ENCODE measurements around the gene PPDPF.
"Not testable (repeated sequence)": the region's sequence is repeated elsewhere in the genome, so short reads cannot be mapped to it uniquely, and the experiment has no call there.

PPDPF gene

GRCh38 chr20:63553251-63553932 is 32.8 kb downstream of the PPDPF start:
- no peak for DNase-seq

DNA sequence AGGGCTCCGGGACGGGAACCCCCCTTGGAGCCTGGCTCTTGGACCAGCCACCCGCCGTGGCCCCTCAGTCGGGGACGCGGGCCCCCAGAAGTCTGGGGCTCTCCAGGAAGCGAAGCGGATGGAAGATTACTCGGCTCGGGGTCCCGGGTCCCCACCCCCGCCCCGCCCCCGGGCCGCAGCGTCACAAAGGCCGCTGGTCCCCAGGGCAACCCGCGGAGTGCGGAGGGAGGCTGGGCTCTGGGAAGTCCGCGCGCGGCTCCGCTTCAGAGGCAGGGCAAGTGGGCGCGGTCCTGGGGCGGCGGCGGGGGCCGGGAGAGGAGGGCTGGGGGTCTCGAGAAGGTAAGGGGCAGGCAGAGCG is 33.3 kb downstream of the PPDPF start, which contains the start of gene FNDC11:
FNDC11 (plus strand) TSS at position 227 of the 358 bp plus-strand sequence. CDS start 1,505 bp downstream, outside the sequence.
- DNase-seq: no peak

DNA sequence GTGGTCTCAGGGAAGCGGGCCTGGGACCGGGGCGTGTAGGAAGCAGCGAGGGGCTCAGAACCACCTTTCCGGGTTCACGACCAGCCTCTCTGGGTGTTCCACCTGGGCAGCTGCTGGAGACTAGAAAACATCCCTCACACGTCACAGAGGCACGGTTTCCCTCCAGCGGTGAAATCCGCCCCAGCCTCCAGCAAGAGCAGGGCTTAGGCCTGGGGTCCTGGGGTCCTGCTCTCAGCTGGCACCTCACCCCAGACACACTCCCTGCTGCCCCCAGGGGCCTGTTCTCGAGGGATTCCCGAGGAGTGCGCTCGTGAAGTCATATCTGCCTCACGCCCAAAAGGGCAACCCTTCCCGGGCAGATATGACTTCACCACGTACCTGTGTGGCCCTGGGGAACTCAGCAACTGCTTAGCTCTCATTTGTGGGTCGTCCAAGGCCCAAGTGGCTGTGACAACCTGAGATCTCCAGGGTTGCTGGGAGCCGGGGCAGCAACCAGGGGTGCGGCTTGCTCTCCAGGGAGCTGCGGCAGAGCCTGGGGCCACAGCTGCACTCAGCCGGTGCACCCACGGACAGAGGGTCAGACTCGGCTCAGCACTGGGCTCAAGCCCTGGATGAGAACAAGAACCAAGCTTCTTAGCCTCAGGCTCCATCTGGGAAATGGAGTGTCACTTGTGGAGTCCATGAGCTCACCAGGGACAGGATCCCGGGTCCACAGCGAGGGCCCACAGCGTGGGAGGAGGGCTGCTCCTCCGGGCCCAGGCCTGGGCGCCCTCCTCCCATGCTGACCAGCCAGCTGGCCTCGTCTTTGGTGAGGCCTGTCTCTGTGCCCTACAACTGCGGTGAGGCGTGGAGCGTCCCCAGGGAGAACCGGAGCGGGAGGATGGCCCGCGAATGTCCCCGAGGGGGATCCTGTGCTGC is 34.1 kb downstream of the PPDPF start:
- no peak for DNase-seq

GRCh38 chr20:63555661-63556381 is 35.3 kb downstream of the PPDPF start:
- DNase-seq: no peak

DNA sequence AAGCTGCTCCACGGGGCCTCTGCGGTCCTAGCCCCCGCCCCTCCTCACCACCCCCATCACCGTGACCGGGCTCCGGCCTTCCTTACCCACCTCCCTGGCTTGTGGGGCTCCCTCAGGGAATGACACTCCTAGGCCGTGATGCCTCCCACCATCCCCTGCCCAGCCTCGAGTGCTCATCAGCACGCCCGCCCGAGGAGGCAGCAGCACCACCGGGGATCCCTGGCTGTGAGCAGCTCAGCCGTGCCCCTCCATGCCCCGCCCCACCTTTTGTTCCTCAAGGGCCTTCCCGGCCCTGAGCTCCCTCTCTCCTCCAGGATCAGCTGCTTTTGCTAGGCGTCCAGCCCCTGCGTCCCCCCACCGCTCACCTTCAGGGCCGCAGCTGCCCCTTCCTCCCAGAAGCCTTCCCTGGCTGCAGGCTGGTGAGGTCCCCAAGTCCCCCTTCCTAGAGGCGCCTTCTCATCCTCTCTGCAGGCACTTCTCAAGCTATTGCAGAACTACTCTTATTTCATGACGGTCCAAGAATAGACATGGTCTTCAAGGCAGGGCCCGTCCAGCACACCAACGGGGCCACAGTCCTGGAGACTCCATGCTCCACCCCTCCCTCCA is 36.4 kb downstream of the PPDPF start:
- DNase-seq: no peak

DNA sequence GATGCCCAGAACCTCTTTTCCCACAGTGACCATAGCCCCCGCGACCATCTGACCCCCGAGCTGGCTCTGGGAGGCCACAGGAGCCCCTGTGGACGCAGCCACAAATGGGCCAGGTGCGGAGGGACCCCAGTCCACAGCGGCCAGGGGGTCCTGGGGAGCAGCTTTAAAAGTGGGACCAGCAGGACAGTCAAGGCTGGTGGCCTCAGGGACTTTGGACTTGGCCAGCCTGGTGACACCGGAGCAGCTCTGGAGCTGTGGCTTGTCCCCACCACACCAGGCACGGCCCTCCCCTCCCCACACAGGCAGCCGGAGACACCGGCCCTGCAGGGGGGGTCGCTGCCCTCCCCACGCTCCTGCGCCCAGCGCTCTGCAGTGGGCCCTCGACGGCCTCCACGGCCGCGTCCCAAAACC is 36.9 kb downstream of the PPDPF start:
- DNase-seq: no peak

DNA sequence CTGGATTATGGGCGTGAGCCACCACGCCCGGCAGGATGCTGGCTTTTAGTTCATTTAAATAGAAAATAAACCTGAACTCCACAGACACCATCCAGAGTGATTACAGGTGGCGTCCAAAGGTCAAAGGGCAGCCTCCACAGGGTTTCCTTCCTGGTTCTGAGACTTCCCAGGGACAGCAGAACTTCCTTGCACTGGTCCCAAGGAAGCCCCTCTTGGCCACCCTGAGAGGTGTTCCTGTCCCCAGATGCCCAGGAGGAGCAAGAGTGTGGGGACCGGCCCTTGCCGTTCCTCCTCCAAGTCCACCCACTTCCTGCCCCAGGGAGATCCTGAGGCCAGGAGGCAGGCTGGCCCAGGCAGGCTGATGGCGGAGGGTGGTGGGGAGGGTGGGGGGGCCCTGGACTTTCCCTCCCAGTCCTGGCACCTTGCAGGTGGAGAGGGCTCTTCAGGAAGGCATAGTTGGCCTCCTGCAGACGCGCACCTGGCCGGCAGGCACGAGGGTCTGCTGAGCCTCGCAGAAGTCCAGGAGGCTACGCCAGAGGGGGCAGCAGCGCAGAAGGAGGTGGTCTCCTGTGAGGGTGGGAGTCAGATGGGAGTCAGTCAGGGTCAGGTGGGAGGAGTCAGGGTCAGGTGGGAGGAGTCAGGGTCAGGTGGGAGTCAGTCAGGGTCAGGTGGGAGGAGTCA is 38.4 kb downstream of the PPDPF start:
- DNase-seq: no peak

GRCh38 chr20:63559485-63560332 is 39.1 kb downstream of the PPDPF start:
- DNase-seq: not testable (repeated sequence)

DNA sequence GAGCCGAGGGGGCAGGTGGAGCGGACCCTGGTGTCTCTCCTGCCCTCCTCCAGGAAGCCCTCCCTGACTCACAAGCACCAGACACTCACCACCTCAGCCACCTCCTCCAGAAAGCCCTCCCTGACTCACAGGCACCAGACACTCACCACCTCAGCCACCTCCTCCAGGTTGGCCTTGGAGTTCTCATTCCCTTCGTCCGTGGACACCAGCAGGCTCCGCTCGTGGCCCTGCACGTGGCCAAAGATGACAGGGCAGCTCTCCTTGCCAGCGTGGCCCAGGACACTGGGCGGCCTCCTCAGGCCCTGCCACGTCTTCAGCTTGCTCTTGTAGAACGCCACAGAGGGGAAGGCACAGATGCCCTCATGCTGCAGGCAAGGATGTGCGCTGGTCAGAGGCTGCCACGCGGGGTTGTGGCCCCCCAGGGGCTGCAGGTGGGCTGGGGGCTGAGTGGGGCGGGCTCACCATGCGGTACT is 39.8 kb downstream of the PPDPF start:
- no peak for DNase-seq

DNA sequence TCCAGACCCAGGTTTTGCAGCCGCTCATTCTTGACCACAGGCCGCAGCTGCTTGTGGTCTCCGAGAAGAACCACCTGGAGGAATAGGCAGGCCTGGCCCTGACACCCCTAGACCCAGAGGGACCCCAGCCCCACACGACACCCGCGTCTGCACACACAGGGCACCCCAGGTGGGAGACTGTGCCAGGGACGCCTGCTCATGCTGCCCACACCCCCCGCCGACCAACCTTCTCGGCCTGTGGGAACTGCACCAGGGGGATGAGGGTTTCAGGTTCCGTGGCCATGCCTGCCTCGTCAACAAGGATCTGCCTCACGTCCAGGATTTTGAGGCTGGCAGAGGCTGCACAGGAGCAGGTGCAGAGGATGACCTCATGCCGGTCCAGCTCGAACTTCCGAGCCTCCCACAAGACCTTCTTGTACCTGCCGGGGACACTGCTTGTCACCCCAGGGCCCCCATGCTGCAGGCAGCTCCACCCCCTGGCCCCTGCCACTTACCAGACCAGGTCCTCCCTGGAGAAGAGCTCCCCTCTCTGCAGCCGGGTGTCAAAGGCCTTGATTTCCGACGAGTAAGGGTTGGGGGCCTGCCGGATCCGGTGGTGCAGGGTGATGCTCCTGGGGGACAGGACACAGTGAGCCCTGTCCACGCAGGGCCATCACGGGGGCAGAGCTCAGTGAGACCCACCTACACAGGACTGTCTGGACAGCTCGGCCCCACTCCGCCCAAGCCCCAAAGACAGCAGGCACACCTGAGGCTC is 40.5 kb downstream of the PPDPF start:
- no peak for DNase-seq

DNA sequence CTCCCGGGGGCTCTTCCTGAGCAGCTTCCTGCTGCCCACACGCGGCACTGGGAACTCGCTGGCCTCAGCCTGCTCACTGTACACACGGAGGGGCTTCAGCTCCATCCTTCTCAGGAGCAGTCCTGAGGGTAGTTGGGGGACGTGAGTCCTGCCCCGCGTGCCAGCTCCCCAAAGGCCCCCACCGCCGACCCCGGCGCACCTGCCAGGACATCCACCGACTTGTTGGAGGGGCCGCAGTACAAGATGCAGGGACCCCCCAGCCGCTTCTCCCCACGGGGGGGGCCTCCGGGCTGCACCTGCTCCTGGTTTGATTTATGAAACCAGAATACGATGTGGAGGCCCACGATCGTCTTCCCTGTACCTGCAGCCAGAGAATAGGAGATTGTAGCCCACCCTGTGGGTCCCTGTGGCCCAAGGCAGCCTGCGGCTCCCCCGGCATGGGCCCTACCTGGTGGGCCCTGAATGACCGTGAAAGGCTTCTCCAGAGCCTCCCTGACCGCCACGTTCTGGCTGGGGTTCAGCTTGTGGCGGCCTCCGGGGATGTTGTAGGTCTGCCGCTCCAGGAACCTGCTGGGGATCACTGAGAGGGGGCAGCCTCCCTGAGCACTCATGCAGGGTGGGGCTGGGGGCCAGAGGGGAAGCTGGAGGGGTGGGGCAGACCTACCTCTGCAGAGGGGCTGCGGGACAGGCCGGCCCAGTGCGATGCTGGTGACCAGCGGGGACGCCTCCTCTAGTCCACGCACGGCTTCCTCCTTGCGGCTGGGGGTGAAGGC is 41.2 kb downstream of the PPDPF start:
- no peak for DNase-seq

DNA sequence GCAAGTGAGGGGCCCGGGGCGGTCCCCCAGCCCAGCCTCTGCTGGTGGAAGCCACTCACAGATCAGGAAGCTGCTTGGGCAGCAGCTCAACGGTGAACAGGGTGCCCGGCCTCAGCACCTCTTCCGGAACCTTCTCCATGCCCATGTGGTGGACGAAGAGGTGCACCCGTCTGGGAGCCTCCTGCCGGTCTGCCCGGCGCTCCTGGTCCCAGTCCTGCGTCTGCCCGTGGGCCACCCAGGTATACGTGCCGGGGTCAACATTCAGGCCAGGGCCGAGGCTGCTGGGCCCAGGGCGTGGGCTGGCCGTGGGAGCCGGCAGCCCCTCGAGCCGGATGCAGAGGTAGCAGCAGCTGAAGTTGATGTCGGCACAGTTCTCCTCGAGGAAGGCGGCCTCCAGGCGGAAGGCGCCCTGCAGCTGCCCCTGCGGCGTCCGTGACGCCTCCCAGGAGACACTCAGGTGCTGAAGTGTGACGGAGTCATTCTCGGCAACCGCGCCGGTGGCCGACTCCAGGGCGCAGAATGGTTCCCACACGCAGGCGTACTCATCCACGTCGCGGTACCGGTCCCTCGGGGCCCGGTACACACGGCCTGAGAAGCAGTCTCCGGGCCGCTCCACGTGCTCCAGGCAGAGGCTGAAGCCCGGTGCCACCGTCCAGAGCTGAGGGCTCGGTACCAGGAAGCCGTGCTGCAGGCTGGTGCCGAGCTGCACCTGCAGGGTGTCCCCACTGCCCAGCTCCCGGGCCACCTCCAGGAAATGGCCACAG is 42.1 kb downstream of the PPDPF start:
- no peak for DNase-seq

GRCh38 chr20:63563225-63563935 is 42.8 kb downstream of the PPDPF start:
- DNase-seq: no peak

DNA sequence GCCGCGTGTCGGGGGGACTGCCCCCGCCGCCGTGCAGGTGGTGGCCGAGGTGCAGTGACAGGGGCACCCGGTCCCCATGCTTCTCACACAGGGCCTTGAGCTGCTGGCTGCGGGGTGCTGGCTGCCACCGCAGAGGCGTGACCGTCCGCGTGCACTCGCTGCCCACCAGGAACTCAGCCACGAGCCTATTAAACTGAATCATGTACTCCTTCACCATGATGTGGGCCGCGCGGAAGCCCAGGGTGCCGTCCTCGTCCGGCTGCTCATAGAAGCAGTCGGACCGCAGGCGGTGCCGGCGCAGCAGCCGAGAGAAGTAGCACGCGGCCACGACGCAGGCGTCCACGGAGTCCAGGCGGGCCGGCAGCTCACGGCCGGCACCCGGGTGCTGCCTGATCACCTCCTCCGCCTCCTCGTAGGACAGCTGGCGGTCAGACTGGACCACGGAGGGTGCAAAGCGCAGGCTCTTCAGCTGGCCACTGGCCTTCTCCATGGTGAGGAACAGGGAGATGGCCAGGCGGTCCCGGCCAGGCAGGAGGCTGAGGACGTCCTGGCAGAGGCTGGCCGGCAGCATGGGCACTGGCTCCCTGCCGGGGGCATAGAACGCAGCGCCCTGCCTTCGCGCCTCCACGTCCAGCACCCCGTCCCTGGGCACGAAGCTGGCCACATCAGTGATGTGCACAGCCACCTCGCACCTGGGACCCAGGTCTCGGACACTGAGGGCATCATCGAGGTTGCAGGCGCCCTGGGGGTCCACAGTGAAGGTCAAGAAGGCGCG is 43.7 kb downstream of the PPDPF start:
- no peak for DNase-seq

- no peak for DNase-seq
Measured at GRCh38 chr20:63565021-63565698, 44.6 kb downstream of the PPDPF start.

GRCh38 chr20:63565699-63566335 is 45.3 kb downstream of the PPDPF start:
- DNase-seq: no peak
